Neural cell (in vitro differentiated cells): ENCODE measurements around the gene MED8. TPM values are rescaled to one million over a fixed set of nuclear protein-coding genes. Genes with fewer than 3 reads are reported as not detected.
"Not testable (repeated sequence)": the region's sequence is repeated elsewhere in the genome, so short reads cannot be mapped to it uniquely, and the experiment has no call there.

ENCODE experiments used
- H2AFZ ChIP-seq: fragments of 200-600, 300-800 bp; sonication (generic), shearing (Covaris generic); 2 replicates; pipeline ENCODE4 v1.6.0; 2014; ENCODE audit warnings: low read depth, mild to moderate bottlenecking, antibody characterized with exemption, low read length, moderate library complexity
- H3F3A ChIP-seq: fragments of 200-600 bp; shearing (Covaris generic); 2 replicates; pipeline ENCODE4 v1.6.1; 2016; ENCODE audit warnings: mild to moderate bottlenecking, moderate library complexity, mixed read lengths, antibody characterized with exemption, low read length; ENCODE audit not compliant: insufficient read depth, poor library complexity, severe bottlenecking
- H3K27ac ChIP-seq: fragments of 200-600, 300-800 bp; sonication (generic), shearing (Covaris generic); 2 replicates; pipeline ENCODE4 v1.5.1; 2014; ENCODE audit warnings: mild to moderate bottlenecking, low read length, moderate library complexity
- H3K27me3 ChIP-seq: fragments of 300-800, 200-600 bp; sonication (generic), shearing (Covaris generic); 2 replicates; pipeline ENCODE4 v1.6.0; 2014; ENCODE audit warnings: mild to moderate bottlenecking, low read depth, low read length, moderate library complexity; ENCODE audit not compliant: insufficient read depth
- H3K36me3 ChIP-seq: fragments of 300-800, 200-600 bp; sonication (generic), shearing (Covaris generic); 2 replicates; pipeline ENCODE4 v1.5.1; 2014; ENCODE audit warnings: mild to moderate bottlenecking, antibody characterized with exemption, low read length, moderate library complexity; ENCODE audit not compliant: insufficient read depth
- H3K4me2 ChIP-seq: fragments of 300-800, 200-600 bp; sonication (generic), shearing (Covaris generic); 2 replicates; pipeline ENCODE4 v1.6.0; 2014; ENCODE audit warnings: mild to moderate bottlenecking, low read length
- H3K4me3 ChIP-seq: fragments of 300-800, 200-600 bp; sonication (generic), shearing (Covaris generic); 2 replicates; pipeline ENCODE4 v1.5.1; 2014; ENCODE audit warnings: mild to moderate bottlenecking, low read length, moderate library complexity
- H3K79me2 ChIP-seq: fragments of 200-600 bp; shearing (Covaris generic); replicated peaks from 2 replicates; pipeline ENCODE4 v1.6.0; 2014; ENCODE audit warnings: mild to moderate bottlenecking, low read length, moderate library complexity; ENCODE audit not compliant: insufficient read depth
- H3K9ac ChIP-seq: fragments of 300-800, 200-600 bp; sonication (generic), shearing (Covaris generic); 2 replicates; pipeline ENCODE4 v1.6.1; 2016; ENCODE audit warnings: mild to moderate bottlenecking, low read length, mixed read lengths
- H3K9me2 ChIP-seq: fragments of 200-600 bp; shearing (Covaris generic); 2 replicates; pipeline ENCODE4 v1.6.1; 2016; ENCODE audit warnings: mild to moderate bottlenecking, low read length, mixed read lengths; ENCODE audit not compliant: insufficient read depth
- H3K9me3 ChIP-seq: fragments of 200-600, 300-800 bp; sonication (generic), shearing (Covaris generic); 2 replicates; pipeline ENCODE4 v1.6.1; 2016; ENCODE audit warnings: mild to moderate bottlenecking, mixed run types, low read length, moderate library complexity, mixed read lengths
- H4K20me1 ChIP-seq: fragments of 200-600 bp; shearing (Covaris generic); 2 replicates; pipeline ENCODE4 v1.6.1; 2016; ENCODE audit warnings: mild to moderate bottlenecking, mixed run types; ENCODE audit not compliant: insufficient read depth
- CTCF ChIP-seq: fragments of 450-650 bp; IDR thresholded peaks from 2 replicates; pipeline ENCODE4 v1.5.1; 2014; ENCODE audit warnings: antibody characterized with exemption, mild to moderate bottlenecking, moderate library complexity; ENCODE audit not compliant: poor library complexity, severe bottlenecking
- EP300 ChIP-seq: fragments of 450-650 bp; conservative IDR thresholded peaks from 2 replicates; pipeline ENCODE4 v1.6.1; 2014; ENCODE audit warnings: antibody characterized with exemption, mild to moderate bottlenecking, moderate library complexity; ENCODE audit not compliant: poor library complexity, severe bottlenecking
- EZH2 ChIP-seq: fragments of 200-600, 300-800 bp; shearing (Covaris generic), sonication (generic); IDR thresholded peaks from 2 replicates; pipeline ENCODE4 v1.6.1; 2014; ENCODE audit warnings: antibody characterized with exemption, low read length, borderline replicate concordance, mild to moderate bottlenecking; ENCODE audit not compliant: insufficient read depth, poor library complexity, severe bottlenecking
- MXI1 ChIP-seq: fragments of 450-650 bp; conservative IDR thresholded peaks from 2 replicates; pipeline ENCODE4 v1.6.1; 2014; ENCODE audit warnings: antibody characterized with exemption, mild to moderate bottlenecking; ENCODE audit not compliant: poor library complexity, severe bottlenecking
- POLR2AphosphoS5 ChIP-seq: IDR thresholded peaks from 2 replicates; pipeline ENCODE4 v1.6.1; 2012
- RAD21 ChIP-seq: fragments of 450-650 bp; conservative IDR thresholded peaks from 2 replicates; pipeline ENCODE4 v1.6.1; 2014; ENCODE audit warnings: antibody characterized with exemption, mild to moderate bottlenecking, moderate library complexity
- REST ChIP-seq: IDR thresholded peaks from 2 replicates; pipeline ENCODE4 v1.6.1; 2012; ENCODE audit warnings: borderline replicate concordance
- SMC3 ChIP-seq: fragments of 450-650 bp; conservative IDR thresholded peaks from 2 replicates; pipeline ENCODE4 v1.6.1; 2014; ENCODE audit warnings: antibody characterized with exemption, mild to moderate bottlenecking, moderate library complexity; ENCODE audit not compliant: poor library complexity
- TAF1 ChIP-seq: IDR thresholded peaks from 2 replicates; pipeline ENCODE4 v1.6.1; 2012; ENCODE audit warnings: low read depth
- polyA plus RNA-seq: library from polyadenylated mRNA; depleted of rRNA; stranded (reverse); fragments of >200 nt; gene quantifications from 2 replicates; pipeline ENCODE4 v1.2.3, GENCODE V29; 2014

Gene MED8
- polyA plus RNA-seq, 1 donor from 2014 or later = 59.2 TPM

DNA sequence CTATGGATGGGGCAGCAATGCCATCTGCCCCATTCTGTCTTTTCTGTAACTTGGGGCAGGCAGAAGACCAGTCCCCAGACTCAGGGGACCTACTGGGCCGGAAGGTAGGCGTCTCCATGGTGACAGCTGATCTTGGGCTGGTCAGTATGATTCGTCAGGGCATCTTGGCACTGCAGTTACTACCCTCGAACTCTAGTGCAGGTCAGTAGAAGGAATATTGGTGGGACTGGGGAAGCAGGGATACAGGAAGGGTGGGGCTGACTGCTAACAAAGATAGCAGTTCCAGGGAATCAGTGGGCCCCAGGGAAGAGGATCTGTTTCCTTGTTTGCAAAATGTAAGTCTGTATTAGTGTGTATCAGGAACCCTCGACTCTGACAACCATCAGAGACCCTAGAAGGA is 26.3 kb upstream of the MED8 start:
- no peak overlapping the region for H3K9ac ChIP-seq
- H3K4me3 ChIP-seq = no peak overlapping the region
- H3K9me2 ChIP-seq = no peaks in the 10 kb centered on the region
- no peak overlapping the region for H3K4me2 ChIP-seq
- no peaks in the 10 kb centered on the region for H3K36me3 ChIP-seq
- H2AFZ ChIP-seq = no peak overlapping the region
- H3K9me3 ChIP-seq = no peaks in the 10 kb centered on the region
- no peaks in the 10 kb centered on the region for H3K27me3 ChIP-seq
- no peaks in the 10 kb centered on the region for H4K20me1 ChIP-seq
- TF ChIP-seq POLR2AphosphoS5 (no peak), CTCF (no peak), MXI1 (no peak), RAD21 (no peak), EP300 (no peak), REST (no peak), TAF1 (no peak), EZH2 (no peak), SMC3 (no peak)
- H3F3A ChIP-seq = no peaks in the 10 kb centered on the region
- H3K27ac ChIP-seq = no peak overlapping the region
- no peaks in the 10 kb centered on the region for H3K79me2 ChIP-seq

GRCh38 chr1:43414634-43415223 is 25.1 kb upstream of the MED8 start:
- Histone ChIP-seq H3K27me3 (no peaks in the 10 kb centered on the region), H3K27ac (no peak overlapping the region), H3K9me2 (no peaks in the 10 kb centered on the region), H3K4me2 (no peak overlapping the region), H3K36me3 (no peaks in the 10 kb centered on the region), H3F3A (no peaks in the 10 kb centered on the region), H4K20me1 (no peaks in the 10 kb centered on the region), H3K9ac (no peak overlapping the region), H3K9me3 (no peaks in the 10 kb centered on the region), H3K4me3 (no peak overlapping the region), H3K79me2 (no peaks in the 10 kb centered on the region), H2AFZ (no peak overlapping the region)
- no peak for TF ChIP-seq EZH2
- TF ChIP-seq TAF1 = no peak
- TF ChIP-seq POLR2AphosphoS5 = no peak
- no peak for TF ChIP-seq REST
- TF ChIP-seq MXI1 = no peak
- TF ChIP-seq EP300 = no peak
- peak; percentile 73 for TF ChIP-seq RAD21
- peak; percentile 68 for TF ChIP-seq CTCF
- TF ChIP-seq SMC3 = peak; percentile 78

- not testable (repeated sequence) for H2AFZ ChIP-seq, H3K9ac ChIP-seq
Measured at GRCh38 chr1:43413426-43413825, 23.8 kb upstream of the MED8 start.

More at GRCh38 chr1:43413426-43413825, 23.8 kb upstream of the MED8 start:
- H3K27me3 ChIP-seq, H3F3A ChIP-seq, H4K20me1 ChIP-seq, H3K27ac ChIP-seq, H3K4me3 ChIP-seq, H3K79me2 ChIP-seq, H3K9me3 ChIP-seq, H3K36me3 ChIP-seq, H3K4me2 ChIP-seq, H3K9me2 ChIP-seq: not testable (repeated sequence)
